CD4-positive, alpha-beta T cell treated with Interleukin-17A for 1 hour (primary cell): Measurements from ENCODE around the gene ATG10.

ENCODE experiments used
- DNase-seq: peaks from one replicate; pipeline ENCODE4 v3.0.0-alpha.2; 2020

The ATG10 gene

GRCh38 chr5:82168294-82168693 lies 196.5 kb downstream of the ATG10 start:
- no peak for DNase-seq

GRCh38 chr5:82169892-82170291 lies 198.1 kb downstream of the ATG10 start:
- DNase-seq, result no peak

GRCh38 chr5:82174128-82174918 lies 202.5 kb downstream of the ATG10 start:
- peak; percentile 53 for DNase-seq

- DNase-seq, result no peak
Observed at GRCh38 chr5:82174919-82175219, 203.0 kb downstream of the ATG10 start.

- DNase-seq, result no peak
Observed at GRCh38 chr5:82176115-82176814, 204.4 kb downstream of the ATG10 start.

- DNase-seq, result no peak
Observed at GRCh38 chr5:82178378-82178777, 206.6 kb downstream of the ATG10 start.

GRCh38 chr5:82182662-82183061 lies 210.8 kb downstream of the ATG10 start:
- DNase-seq, result no peak

- no peak for DNase-seq
Observed at GRCh38 chr5:82183828-82184227, 212.0 kb downstream of the ATG10 start.

- DNase-seq, result no peak
Observed at GRCh38 chr5:82185851-82186250, 214.0 kb downstream of the ATG10 start.

GRCh38 chr5:82197550-82197949 lies 225.7 kb downstream of the ATG10 start:
- DNase-seq, result no peak

GRCh38 chr5:82204567-82204966 lies 232.7 kb downstream of the ATG10 start:
- no peak for DNase-seq

GRCh38 chr5:82205005-82205404 lies 233.2 kb downstream of the ATG10 start:
- DNase-seq, result no peak

GRCh38 chr5:82208371-82208770 lies 236.5 kb downstream of the ATG10 start:
- DNase-seq, result no peak

GRCh38 chr5:82211855-82212572 lies 240.2 kb downstream of the ATG10 start:
- no peak for DNase-seq

- peak; percentile 4 for DNase-seq
Observed at GRCh38 chr5:82217917-82218316, 246.1 kb downstream of the ATG10 start.

GRCh38 chr5:82218374-82219156 lies 246.7 kb downstream of the ATG10 start:
- DNase-seq, result no peak

GRCh38 chr5:82221020-82221419 lies 249.2 kb downstream of the ATG10 start:
- DNase-seq, result no peak

GRCh38 chr5:82222597-82223574 lies 251.1 kb downstream of the ATG10 start:
- no peak for DNase-seq

GRCh38 chr5:82225525-82226172 lies 253.8 kb downstream of the ATG10 start:
- DNase-seq, result peak; percentile 73

GRCh38 chr5:82234885-82235284 lies 263.1 kb downstream of the ATG10 start:
- DNase-seq, result no peak

- no peak for DNase-seq
Observed at GRCh38 chr5:82244151-82244550, 272.3 kb downstream of the ATG10 start.
